Heart right ventricle (tissue), 16 donors: ENCODE data around the gene WDR81. TPM values are rescaled to one million over a fixed set of nuclear protein-coding genes. Genes with fewer than 3 reads are reported as not detected.
A peak's percentile ranks its signal among the peaks of the same experiment; 100 is the strongest.

Experiments used
- ATAC-seq, 8 donors: fragments of 200-7000 bp; cut with Tn5 transposase; one replicate each; pipeline ENCODE4 v1.9.1; 2020; ENCODE audit warnings: mild to moderate bottlenecking in 8 of 8, moderate library complexity in 8 of 8, moderate number of reproducible peaks in 1 of 8
- DNase-seq, 2 donors: peaks; one replicate each; pipeline ENCODE4 v3.0.0-alpha.2; 2020
- H3K27ac ChIP-seq, 10 donors: fragments of 200-600 bp; sonication (generic) in 2 of 10; one replicate each; pipeline versions ENCODE4 v1.5.0 to v1.8.0; 2020 to 2022; ENCODE audit warnings: mild to moderate bottlenecking in 3 of 10
- H3K27me3 ChIP-seq, 7 donors: fragments of 200-600 bp; one replicate each; pipeline ENCODE4 v1.8.0; 2021 to 2022; ENCODE audit warnings: mild to moderate bottlenecking in 2 of 7
- H3K36me3 ChIP-seq, 9 donors: fragments of 200-600 bp; sonication (generic) in 1 of 9; one replicate each; pipeline versions ENCODE4 v1.5.0 to v1.8.0; 2020 to 2022; ENCODE audit warnings: mild to moderate bottlenecking in 2 of 9
- H3K4me1 ChIP-seq, 9 donors: fragments of 200-600 bp; sonication (generic) in 1 of 9; one replicate each; pipeline versions ENCODE4 v1.5.0 to v1.8.0; 2020 to 2022; ENCODE audit warnings: mild to moderate bottlenecking in 4 of 9
- H3K4me3 ChIP-seq, 10 donors: fragments of 200-600 bp; sonication (generic) in 2 of 10; one replicate each; pipeline versions ENCODE4 v1.5.0 to v1.8.0; 2020 to 2022; ENCODE audit warnings: mild to moderate bottlenecking in 7 of 10, moderate library complexity in 2 of 10
- H3K9me3 ChIP-seq, 11 donors: fragments of 200-600 bp in 10 of 11; sonication (generic) in 2 of 11; one replicate each; pipeline versions ENCODE4 v1.5.0 to v1.8.0; 2013 to 2022; ENCODE audit warnings: mild to moderate bottlenecking in 2 of 11, control low read depth in 1 of 11, moderate library complexity in 1 of 11
- WGBS, 2 donors: extraction: QIAGEN DNeasy Blood & Tissue Kit; methylation state at CpG; one replicate each; pipeline ENCODE4 v1.1.7; 2013; ENCODE audit warnings: inconsistent platforms in 1 of 2; 5-methylcytosine and 5-hydroxymethylcytosine counted together
- intact Hi-C, 10 donors: fragments of 100-400 bp; cut with DNase I; formaldehyde crosslinking; loops; one replicate each; pipeline versions ENCODE4 v1.11.1 to v1.14.2; 2022
- polyA plus RNA-seq, 2 donors: library from polyadenylated mRNA; stranded (reverse); fragments of 200-250 nt; gene quantifications; one replicate each; pipeline ENCODE4 v1.2.3, GENCODE V29; 2013
- total RNA-seq, 10 donors: library from RNA; stranded (reverse); fragmentation: NEBNext Ultra II Directional in 3 of 10; extraction: Animal tissue kit (Norgen Biotek cat#: 25700) in 3 of 10; gene quantifications; one replicate each; pipeline versions ENCODE4 v1.2.1 to v1.2.4, GENCODE V29; 2021 to 2023
- TF ChIP-seq, protein P1 (sequence below), 9 donors: fragments of 200-600 bp; sonication (generic) in 2 of 9; IDR thresholded peaks; one replicate each; pipeline versions ENCODE4 v1.5.0 to v1.8.0; 2021 to 2022; ENCODE audit warnings: antibody characterized with exemption in 9 of 9, mild to moderate bottlenecking in 5 of 9, moderate library complexity in 1 of 9
- donor health status: Arrhythmogenic right ventricular cardiomyopathy.
- donor health status: ischemic (EF 13 %, LVEDD 7.1; RV severe dilation, severe dysfunction).
- donor health status: healthy with polysubstance abuse.
- donor health status: DM: no; HTN: yes; CAD: no.
- donor health status: DM: no; HTN: no; CAD: no.
- donor health status: ischemic (EF 25% LVEDD 6.9; RV normal size, moderate dysfunction).
- donor health status: ischemic (EF 25% LVEDD 5.7; RV mildly dilated, moderate dysfunction).
- donor health status: healthy.
- donor health status: DM: yes; HTN: yes; CAD: no.
- donor health status: Ischemic cardiomyopathy.
- donor health status: ischemic (EF 35%, LVEDD 5.7; RV mildly dilated, moderate dysfunction).
- donor health status: nonischemic (EF 11% LVEDD 7.7; RV severe dilation, severe dysfunction).
- donor health status: DM: yes; HTN: yes; CAD: no.
- donor health status: PGD.
- donor health status: ischemic (EF 29% LVEDD 5.4; RV normal size, mild dysfunction).
- donor health status: nonischemic (EF 23%, LVEDD 6.1; RV moderate dilation, normal function).

WDR81 gene
- total and polyA plus RNA-seq, 12 donors: 7.7 to 16.9 (median 9.2) TPM

DNA sequence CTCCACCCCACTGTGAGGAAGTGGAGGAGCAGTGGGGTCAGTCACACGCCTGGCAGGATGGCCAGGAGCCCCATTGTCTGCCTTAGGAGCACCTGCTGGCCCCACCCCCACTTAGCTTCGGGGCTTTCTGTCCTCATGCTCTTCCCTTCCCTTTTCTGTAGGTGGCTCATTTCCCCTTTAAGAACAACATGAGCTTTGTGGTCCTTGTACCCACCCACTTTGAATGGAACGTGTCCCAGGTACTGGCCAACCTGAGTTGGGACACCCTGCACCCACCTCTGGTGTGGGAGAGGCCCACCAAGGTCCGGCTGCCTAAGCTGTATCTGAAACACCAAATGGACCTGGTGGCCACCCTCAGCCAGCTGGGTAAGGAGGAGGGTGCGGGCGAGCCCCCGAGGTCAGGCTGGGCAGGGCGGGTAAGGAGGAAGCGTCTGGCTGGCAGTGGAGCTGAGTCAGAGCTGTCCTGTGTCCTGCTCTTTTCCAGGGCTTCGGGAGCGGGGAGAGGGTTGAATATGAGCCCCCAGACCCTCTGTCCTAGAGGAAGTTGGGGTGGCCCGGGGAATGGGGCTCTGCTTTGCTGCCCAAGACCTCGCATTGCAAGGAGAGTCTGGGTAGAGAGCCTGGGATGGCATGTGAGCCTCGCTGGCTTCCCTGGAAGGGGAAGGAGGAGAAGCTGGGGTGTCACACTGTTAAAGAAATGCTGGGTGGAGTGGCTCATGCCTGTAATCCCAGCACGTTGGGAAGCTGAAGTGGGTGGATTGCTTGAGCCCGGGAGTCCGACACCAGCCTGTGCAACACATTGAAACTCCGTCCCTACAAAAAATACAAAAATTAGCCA, 28.1 kb downstream of the WDR81 start:
- H3K27me3 ChIP-seq: no peaks in the 10 kb centered on the region
- intact Hi-C loops: loop anchor here in 1 of 10 donors (10.0 kb wide), 1 partner anchor 1342 kb away; no protein-coding TSS in a partner anchor
- peaks cover 0 to 27% (median 0%) of the 10 kb centered on the region in 9 donors for H3K4me1 ChIP-seq
- no peaks in the 10 kb centered on the region for H3K36me3 ChIP-seq
- no peaks in the 10 kb centered on the region for H3K9me3 ChIP-seq
- peak overlapping the region in 1 of 10 donors; percentile 26 for H3K4me3 ChIP-seq
- ATAC-seq: peak; percentile 11 to 68 (median 51)
- WGBS, 2 donors: 63 to 66% methylated on average over 18 of the region's 18 CpGs
- H3K27ac ChIP-seq: peak overlapping the region in 2 of 10 donors; percentile 19 to 85
- no peak for DNase-seq
- TF ChIP-seq, protein P1, sequence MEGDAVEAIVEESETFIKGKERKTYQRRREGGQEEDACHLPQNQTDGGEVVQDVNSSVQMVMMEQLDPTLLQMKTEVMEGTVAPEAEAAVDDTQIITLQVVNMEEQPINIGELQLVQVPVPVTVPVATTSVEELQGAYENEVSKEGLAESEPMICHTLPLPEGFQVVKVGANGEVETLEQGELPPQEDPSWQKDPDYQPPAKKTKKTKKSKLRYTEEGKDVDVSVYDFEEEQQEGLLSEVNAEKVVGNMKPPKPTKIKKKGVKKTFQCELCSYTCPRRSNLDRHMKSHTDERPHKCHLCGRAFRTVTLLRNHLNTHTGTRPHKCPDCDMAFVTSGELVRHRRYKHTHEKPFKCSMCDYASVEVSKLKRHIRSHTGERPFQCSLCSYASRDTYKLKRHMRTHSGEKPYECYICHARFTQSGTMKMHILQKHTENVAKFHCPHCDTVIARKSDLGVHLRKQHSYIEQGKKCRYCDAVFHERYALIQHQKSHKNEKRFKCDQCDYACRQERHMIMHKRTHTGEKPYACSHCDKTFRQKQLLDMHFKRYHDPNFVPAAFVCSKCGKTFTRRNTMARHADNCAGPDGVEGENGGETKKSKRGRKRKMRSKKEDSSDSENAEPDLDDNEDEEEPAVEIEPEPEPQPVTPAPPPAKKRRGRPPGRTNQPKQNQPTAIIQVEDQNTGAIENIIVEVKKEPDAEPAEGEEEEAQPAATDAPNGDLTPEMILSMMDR (IDR thresholded peaks at IDR 0.05): no peak

DNA sequence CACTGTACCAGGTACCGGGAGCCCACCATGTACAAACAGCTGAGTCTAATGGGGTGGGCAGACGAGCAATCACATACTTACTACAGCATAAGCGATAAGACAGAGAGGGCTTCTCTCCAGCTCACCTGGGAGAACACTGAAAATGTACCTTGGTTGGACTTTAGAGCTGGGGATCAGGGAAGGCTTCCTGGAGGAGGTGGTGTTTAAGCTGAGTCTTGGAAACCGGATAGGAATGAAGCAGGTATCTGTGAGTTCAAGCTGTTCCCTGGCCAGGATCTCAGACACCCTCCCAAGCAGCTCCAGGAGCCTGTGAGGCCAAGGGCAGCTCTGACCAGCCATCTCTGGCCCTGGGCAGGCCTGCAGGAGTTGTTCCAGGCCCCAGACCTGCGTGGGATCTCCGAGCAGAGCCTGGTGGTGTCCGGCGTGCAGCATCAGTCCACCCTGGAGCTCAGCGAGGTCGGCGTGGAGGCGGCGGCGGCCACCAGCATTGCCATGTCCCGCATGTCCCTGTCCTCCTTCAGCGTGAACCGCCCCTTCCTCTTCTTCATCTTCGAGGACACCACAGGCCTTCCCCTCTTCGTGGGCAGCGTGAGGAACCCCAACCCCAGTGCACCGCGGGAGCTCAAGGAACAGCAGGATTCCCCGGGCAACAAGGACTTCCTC, 29.4 kb downstream of the WDR81 start:
- no peak overlapping the region for H3K4me3 ChIP-seq
- DNase-seq (no peak), ATAC-seq (no peak)
- intact Hi-C loops: loop anchor here in 1 of 10 donors (10.0 kb wide), 1 partner anchor 1341 kb away; no protein-coding TSS in a partner anchor
- H3K27me3 ChIP-seq: no peaks in the 10 kb centered on the region
- peaks cover 0 to 31% (median 0%) of the 10 kb centered on the region in 9 donors for H3K4me1 ChIP-seq
- WGBS, 2 donors: 82% methylated on average over 23 of the region's 23 CpGs
- no peaks in the 10 kb centered on the region for H3K9me3 ChIP-seq
- TF ChIP-seq, protein P1 (IDR thresholded peaks at IDR 0.05): no peak
- H3K27ac ChIP-seq: peak overlapping the region in 1 of 10 donors; percentile 56
- no peaks in the 10 kb centered on the region for H3K36me3 ChIP-seq

DNA sequence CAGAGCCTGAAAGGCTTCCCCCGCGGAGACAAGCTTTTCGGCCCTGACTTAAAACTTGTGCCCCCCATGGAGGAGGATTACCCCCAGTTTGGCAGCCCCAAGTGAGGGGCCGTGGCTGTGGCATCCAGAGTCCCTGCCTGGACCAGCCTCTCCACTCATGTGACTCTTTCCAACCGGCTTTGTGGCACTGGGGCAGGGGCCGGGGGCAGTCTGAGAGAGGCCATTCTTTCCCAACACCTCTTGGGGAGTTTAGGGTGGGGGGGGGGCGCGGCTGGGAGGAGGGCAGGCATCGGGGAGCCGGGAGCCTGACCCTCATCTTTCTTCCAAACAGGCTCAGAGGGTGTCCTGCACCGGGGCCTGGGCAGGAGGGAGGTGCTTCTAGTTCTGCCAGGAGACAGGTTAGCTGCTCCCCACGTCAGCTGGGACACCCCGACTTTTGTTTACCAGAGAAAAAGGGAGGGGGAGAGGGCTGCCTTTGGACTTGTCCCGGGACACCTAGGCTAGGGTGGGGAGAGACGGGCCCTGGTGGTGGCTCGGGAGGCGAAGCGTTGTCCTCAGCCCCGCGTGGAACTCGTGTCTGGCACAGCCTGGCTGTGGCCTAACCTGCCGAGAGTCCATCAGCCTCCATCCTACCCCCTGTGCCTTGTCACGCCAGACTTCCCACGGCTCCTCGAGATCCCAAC, 30.1 kb downstream of the WDR81 start:
- Histone ChIP-seq H3K36me3 (no peaks in the 10 kb centered on the region), H3K27me3 (no peaks in the 10 kb centered on the region), H3K4me1 (peaks cover 0 to 37% (median 0%) of the 10 kb centered on the region in 9 donors), H3K4me3 (no peak overlapping the region), H3K27ac (peak overlapping the region in 1 of 10 donors; percentile 56), H3K9me3 (no peaks in the 10 kb centered on the region)
- no peak for ATAC-seq
- intact Hi-C loops: loop anchor here in 1 of 10 donors (10.0 kb wide), 1 partner anchor 1340 kb away; no protein-coding TSS in a partner anchor
- 73 to 75% methylated on average over 25 of the region's 25 CpGs for WGBS, 2 donors
- DNase-seq: no peak
- TF ChIP-seq, protein P1 (IDR thresholded peaks at IDR 0.05): no peak
